Activated T-cell treated with anti-CD3 and anti-CD28 coated beads, Interleukin-2, amount 50 U/mL, for 4 hours (primary cell): Measurements from ENCODE around the gene NAV2. TPM values are rescaled to one million over a fixed set of nuclear protein-coding genes. Genes with fewer than 3 reads are reported as not detected.
"Not testable (repeated sequence)": the region's sequence is repeated elsewhere in the genome, so short reads cannot be mapped to it uniquely, and the experiment has no call there.

Source experiments
- ATAC-seq, 2 donors: fragments of 200-7000 bp; cut with Tn5 transposase; one replicate each; pipeline ENCODE4 v1.10.0; 2021
- DNase-seq: peaks from one replicate; pipeline ENCODE4 v3.0.0-alpha.2; 2020
- H3K27me3 Mint-ChIP-seq: one replicate; pipeline ENCODE4 v1.8.0; 2021; ENCODE audit warnings: low read depth, mixed read lengths
- H3K36me3 Mint-ChIP-seq: one replicate; pipeline ENCODE4 v1.8.0; 2022; ENCODE audit warnings: mixed read lengths; ENCODE audit not compliant: insufficient read depth
- H3K4me1 Mint-ChIP-seq: one replicate; pipeline ENCODE4 v1.8.0; 2021; ENCODE audit warnings: low read depth, mixed read lengths
- H3K4me3 Mint-ChIP-seq: one replicate; pipeline ENCODE4 v1.8.0; 2021; ENCODE audit warnings: mild to moderate bottlenecking, moderate library complexity, mixed read lengths
- H3K9me3 Mint-ChIP-seq: one replicate; pipeline ENCODE4 v1.8.0; 2021; ENCODE audit warnings: mixed read lengths
- total RNA-seq, 3 donors: library from RNA; stranded (reverse); gene quantifications; one replicate each; pipeline ENCODE4 v1.2.1, GENCODE V29; 2021

The NAV2 gene
- total RNA-seq, 3 donors from 2014 or later, result 0.08 to 0.60 (median 0.35) TPM

DNA sequence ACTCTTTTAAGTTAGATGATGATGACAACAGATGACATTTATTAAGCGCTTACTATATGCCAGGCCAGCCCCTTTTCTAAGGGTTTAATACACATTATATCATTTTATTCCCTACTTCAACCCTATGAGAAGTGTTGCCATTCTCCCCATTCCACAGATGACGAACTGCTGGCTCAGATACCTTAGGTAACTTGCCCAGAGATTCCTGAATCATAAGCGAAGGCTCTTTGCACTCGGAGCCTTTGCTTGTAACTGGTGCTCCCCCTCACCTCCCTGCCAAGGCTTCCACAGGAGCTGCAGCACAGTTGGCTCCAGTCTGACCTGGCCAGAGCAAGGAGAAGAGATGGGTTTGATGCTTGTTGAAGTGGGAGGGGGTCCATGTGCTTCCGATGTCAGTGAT is 404.7 kb downstream of the NAV2 start:
- Mint-ChIP-seq H3K4me1 (no peaks in the 10 kb centered on the region), H3K27me3 (peaks cover 9% of the 10 kb centered on the region), H3K9me3 (no peaks in the 10 kb centered on the region), H3K4me3 (no peak overlapping the region), H3K36me3 (no peaks in the 10 kb centered on the region)
- ATAC-seq (no peak), DNase-seq (no peak)

DNA sequence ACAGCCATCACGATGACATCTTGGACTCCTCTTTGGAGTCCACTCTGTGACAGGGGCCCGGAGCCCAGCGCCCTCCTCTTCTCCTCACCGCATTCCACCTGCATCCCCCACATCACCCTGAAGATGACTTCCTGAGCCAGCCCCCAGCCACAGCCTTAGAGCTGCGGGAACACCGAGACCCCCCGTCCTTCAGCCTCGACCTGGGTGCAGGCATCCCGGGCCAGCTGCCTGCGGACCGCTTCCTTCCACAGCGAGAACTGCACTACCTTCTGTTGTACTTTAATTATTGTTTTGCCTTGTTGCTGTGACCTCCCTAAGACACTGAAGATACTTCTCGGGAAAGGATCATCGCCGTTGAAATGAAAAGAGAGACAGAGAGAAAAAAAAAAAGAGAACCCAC is 405.6 kb downstream of the NAV2 start:
- H3K4me1 Mint-ChIP-seq, result no peaks in the 10 kb centered on the region
- no peak overlapping the region for H3K4me3 Mint-ChIP-seq
- no peaks in the 10 kb centered on the region for H3K9me3 Mint-ChIP-seq
- ATAC-seq, result no peak
- DNase-seq, result no peak
- no peaks in the 10 kb centered on the region for H3K36me3 Mint-ChIP-seq
- H3K27me3 Mint-ChIP-seq, result peaks cover 9% of the 10 kb centered on the region

DNA sequence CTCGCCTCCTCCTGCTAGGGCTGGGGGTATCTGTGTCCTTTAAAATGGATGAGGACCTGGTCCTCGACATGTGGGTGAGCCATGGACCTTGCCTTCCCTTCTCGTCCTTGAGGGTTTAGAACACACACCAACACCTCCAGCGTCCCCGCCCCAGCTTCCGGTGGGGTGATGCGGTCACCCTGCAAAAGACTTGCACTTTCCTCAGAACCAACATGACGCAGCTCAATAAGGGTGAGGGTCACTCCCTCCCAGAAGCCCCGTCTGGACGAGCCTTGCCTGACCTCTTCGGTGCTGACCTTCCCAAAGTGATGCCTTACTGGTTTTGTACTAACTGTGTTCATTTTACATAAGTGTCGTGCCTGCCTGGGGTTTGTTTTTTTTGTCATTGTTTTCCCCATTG is 406.7 kb downstream of the NAV2 start:
- DNase-seq, result no peak
- Mint-ChIP-seq H3K27me3 (peaks cover 9% of the 10 kb centered on the region), H3K9me3 (no peaks in the 10 kb centered on the region), H3K36me3 (no peaks in the 10 kb centered on the region), H3K4me3 (no peak overlapping the region), H3K4me1 (no peaks in the 10 kb centered on the region)
- no peak for ATAC-seq

DNA sequence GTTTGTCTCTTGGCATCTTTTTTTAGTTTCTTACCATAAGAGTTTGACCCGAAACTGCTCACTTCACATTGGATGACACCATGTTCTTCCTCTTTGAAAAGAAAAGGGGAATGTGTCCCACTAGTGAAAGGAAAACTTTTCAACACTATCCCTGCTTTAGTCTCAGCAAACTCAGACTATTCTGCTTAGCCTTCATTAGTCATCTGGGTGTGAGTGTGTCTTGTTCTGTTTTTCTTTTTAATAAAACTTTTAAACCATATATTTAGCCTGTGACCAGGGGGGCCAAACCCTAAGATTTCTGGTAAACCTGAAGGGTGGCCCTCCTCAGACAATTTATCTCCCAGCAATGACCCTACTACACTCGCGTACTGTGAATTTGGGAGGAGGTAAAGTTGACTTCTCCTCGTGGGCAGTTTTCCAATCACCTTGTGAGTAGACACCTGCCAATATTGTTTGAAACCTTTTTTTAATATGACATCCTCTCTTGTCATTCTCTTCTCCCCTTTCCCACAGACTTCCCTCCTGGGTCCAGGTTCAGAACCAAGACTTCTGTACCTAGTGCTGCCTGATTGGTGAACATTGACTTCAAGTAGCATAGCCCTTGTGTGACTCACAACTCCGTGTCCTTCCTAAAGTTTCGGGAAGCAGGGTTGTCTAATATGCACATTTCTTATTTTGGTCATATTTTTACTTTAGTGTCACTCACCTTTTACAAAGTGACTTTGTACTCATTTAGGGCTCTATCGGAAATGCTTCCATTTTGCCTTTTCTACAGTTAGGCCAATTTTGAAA is 407.7 kb downstream of the NAV2 start:
- DNase-seq (no peak), ATAC-seq (no peak)
- no peak overlapping the region for H3K4me3 Mint-ChIP-seq
- H3K4me1 Mint-ChIP-seq, result no peaks in the 10 kb centered on the region
- no peaks in the 10 kb centered on the region for H3K36me3 Mint-ChIP-seq
- peaks cover 9% of the 10 kb centered on the region for H3K27me3 Mint-ChIP-seq
- H3K9me3 Mint-ChIP-seq, result no peaks in the 10 kb centered on the region

DNA sequence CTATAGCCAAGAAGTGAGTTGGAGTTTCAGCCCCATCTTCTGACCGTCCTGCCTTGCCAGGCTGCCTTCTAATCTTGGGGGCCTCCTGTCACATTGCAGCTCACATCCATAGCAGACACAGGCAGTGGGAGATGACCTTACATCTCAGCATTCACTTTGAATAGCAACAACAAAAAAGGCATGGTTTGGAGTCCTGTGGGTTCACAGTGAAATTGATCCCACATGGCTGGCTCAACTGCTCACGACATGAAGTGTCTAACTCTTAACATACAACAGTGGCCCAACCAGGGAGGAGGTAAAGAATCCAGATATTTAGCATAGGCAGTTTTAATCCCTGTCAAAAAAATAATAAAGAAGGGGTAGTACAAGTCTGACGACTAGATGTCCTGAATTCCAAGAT is 409.5 kb downstream of the NAV2 start:
- H3K36me3 Mint-ChIP-seq, result no peaks in the 10 kb centered on the region
- peaks cover 9% of the 10 kb centered on the region for H3K27me3 Mint-ChIP-seq
- no peak for ATAC-seq
- DNase-seq, result no peak
- no peaks in the 10 kb centered on the region for H3K4me1 Mint-ChIP-seq
- H3K9me3 Mint-ChIP-seq, result no peaks in the 10 kb centered on the region
- H3K4me3 Mint-ChIP-seq, result no peak overlapping the region

DNA sequence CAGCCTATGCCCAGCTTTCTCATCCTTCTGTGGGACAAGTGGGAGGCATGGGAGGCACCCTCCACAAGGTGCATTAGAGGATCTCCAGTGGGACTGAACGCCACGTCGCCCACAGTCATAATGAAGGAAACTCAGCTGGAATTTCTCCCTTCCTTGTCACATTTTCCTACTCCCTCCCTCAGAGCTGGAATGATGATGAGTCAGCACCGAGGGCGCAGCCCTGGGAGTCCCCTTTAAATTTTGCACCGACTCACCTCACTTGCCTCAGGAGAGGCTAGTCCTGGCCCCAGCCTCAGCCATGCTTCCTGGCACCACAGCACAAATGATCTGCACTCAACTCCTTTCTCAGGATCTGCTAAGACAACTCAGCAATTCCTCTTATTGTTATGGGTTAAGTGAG is 413.3 kb downstream of the NAV2 start:
- ATAC-seq (no peak), DNase-seq (no peak)
- Mint-ChIP-seq H3K27me3 (peaks cover 4% of the 10 kb centered on the region), H3K4me1 (no peaks in the 10 kb centered on the region), H3K36me3 (no peaks in the 10 kb centered on the region), H3K4me3 (no peak overlapping the region), H3K9me3 (no peaks in the 10 kb centered on the region)

DNA sequence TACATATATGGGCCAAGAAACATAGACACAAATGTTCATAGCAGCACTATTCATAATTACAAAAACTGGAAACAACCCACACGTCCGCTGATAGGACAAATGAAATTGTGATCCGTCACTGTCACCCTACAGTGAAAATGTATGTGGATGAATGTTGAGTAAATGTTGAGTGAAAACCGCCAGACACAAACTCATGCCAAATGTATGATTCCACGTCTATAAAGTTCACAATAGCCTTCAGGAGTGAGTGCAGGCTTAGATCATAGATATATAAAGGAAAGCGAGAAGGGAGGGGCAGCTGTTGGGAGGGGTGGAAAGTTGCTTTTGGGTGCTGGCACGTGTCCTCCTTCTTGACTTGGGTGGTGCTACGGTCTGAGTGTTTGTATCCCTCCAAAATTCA is 414.1 kb downstream of the NAV2 start:
- Mint-ChIP-seq H3K36me3 (no peaks in the 10 kb centered on the region), H3K4me1 (peaks cover 3% of the 10 kb centered on the region), H3K4me3 (no peak overlapping the region), H3K9me3 (no peaks in the 10 kb centered on the region), H3K27me3 (peaks cover 4% of the 10 kb centered on the region)
- no peak for ATAC-seq
- no peak for DNase-seq

DNA sequence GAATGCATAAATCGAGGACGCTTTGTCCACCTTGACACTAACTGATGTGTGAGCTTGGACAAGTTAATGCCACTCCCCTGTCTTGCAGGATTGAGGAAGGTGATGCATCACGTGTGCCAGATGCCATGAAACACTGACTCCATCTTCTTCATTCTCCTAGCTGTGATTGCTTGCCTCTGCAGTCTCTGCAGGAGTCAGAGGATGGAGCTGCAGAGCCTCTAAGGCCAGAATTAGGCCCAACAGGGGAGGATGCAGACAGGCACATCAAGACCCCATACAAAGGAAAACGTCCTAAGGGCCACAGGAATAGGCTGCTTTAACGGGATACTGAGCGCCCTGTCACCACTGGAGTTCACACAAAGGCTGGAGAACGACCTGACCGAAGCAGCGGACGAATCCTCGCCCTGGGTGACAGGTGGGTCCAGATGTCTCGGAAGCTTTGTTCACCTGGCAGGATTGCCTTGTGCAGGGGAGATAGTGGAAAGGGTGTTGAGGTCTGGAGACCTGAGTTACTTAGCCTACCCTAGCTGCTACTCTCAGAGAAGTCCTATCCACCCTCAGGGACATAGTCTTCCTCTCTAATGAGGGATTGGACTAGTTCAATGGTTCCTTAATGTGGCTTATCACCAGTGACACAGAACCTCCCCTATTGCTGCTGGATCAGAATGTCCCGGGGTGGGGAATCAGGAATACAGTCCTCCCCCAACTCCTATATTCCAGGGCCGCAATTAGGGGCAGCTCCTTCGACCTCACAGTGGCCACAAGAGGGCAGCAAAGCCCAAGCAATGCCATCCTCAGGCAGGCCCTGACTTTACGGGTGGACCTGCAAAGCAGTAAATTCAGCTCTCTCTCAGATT is 415.3 kb downstream of the NAV2 start:
- DNase-seq (peak; percentile 74), ATAC-seq (peak; percentile 73 to 80)
- Mint-ChIP-seq H3K36me3 (no peaks in the 10 kb centered on the region), H3K4me1 (peaks cover 10% of the 10 kb centered on the region), H3K27me3 (peaks cover 14% of the 10 kb centered on the region), H3K9me3 (no peaks in the 10 kb centered on the region), H3K4me3 (no peak overlapping the region)

DNA sequence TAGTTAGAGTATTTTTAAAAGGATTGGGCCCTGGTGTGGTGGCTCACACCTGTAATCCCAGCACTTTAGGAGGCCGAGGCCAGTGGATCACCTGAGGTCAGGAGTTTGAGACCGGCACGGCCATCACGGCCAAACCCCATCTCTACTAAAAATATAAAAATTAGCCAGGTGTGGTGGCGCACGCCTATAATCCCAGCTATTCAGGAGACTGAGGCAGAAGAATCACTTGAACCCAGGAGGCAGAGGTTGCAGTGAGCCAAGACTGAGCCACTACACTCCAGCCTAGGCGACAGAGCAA is 415.8 kb downstream of the NAV2 start:
- H3K9me3 Mint-ChIP-seq, DNase-seq, ATAC-seq, H3K36me3 Mint-ChIP-seq, H3K4me3 Mint-ChIP-seq: not testable (repeated sequence)
- Mint-ChIP-seq H3K4me1 (peaks cover 10% of the 10 kb centered on the region), H3K27me3 (peaks cover 15% of the 10 kb centered on the region)

DNA sequence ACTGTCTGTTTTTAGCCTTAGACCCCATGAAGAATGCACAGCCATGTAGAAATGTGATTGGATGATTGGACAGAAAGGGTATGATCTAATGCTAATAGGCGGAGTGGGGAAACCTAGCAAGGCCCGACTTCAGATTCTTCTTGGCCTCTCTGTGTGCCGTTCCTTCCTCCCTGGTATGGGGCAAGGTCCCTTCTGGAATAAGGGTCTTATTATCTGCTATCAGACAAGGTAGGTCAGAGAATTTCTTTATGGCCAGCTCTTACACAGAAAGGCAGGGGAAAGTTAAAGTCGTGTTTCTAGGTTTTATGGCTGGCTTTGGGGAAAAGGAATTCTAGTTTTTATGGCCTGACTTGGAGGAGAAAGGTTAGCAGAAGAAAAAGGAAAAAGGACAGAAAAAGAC is 417.0 kb downstream of the NAV2 start:
- no peak for DNase-seq
- Mint-ChIP-seq H3K27me3 (peaks cover 25% of the 10 kb centered on the region), H3K4me1 (peaks cover 10% of the 10 kb centered on the region), H3K9me3 (no peaks in the 10 kb centered on the region), H3K4me3 (no peak overlapping the region), H3K36me3 (no peaks in the 10 kb centered on the region)
- ATAC-seq, result no peak

DNA sequence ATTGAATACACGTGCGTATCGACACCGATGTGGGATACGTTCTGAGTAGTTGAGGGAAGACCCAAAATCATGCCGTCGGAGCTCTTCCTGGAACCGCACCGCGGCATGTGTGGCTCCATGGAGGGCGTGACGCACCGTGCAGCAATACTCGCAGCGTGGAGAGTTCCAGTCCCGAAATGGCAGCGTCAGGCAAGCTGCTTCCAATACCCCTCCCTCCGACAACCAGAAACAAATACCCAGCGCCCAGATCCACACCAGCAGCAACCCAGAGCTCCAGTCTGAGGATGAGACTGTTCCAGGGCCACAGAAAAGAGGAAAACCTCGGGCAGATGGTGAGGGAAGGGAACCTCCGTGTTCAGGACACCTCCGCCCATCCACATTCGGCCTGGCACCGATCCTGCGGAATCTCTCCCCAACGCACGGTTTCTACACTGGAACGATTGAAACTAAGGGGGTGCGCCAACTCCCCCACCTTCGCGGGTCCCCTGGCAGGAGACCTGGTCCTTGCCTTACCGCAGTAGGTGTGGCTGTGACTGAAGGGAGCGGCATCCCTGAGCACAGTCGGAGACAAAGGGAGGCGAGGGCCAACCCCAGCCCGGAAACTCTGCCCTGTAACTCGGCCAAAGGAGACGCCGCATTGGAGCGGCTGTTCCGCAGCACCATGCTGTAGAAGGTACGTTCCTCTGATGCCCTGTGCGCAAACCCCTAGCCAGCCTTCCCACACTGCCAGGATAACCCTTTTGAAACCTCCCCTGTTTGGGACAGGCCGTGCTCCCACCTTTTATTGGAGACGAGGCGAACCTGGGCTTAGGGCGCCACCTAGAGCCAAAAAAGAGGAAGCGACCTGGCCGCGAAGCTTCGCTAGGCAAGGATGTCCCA is 419.4 kb downstream of the NAV2 start:
- H3K36me3 Mint-ChIP-seq, result no peaks in the 10 kb centered on the region
- H3K4me1 Mint-ChIP-seq, result peaks cover 10% of the 10 kb centered on the region
- H3K9me3 Mint-ChIP-seq, result no peaks in the 10 kb centered on the region
- ATAC-seq (peak; percentile 57), DNase-seq (peak; percentile 32)
- peak overlapping the region; percentile 70 for H3K4me3 Mint-ChIP-seq
- peaks cover 29% of the 10 kb centered on the region for H3K27me3 Mint-ChIP-seq

DNA sequence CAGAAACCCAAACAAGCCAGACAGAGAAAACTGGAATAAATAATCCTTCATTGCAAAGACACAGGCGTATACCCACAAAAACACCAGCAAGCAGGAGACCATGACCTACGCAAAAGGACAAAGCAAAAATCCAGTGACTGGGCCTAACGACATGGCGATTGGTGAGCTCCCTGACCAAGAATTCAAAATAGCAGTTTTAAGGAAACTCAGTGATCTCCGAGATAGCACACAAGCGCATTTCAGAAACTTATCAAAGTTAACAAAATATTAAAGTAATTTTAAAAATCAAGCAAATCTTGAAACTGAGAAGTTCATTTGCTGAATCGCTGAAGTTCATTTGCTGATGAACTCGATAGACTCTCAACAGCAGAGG is 420.0 kb downstream of the NAV2 start:
- Mint-ChIP-seq H3K4me1 (peaks cover 10% of the 10 kb centered on the region), H3K4me3 (peak overlapping the region; percentile 70), H3K27me3 (peaks cover 29% of the 10 kb centered on the region), H3K9me3 (no peaks in the 10 kb centered on the region), H3K36me3 (no peaks in the 10 kb centered on the region)
- DNase-seq, result no peak
- ATAC-seq, result no peak

DNA sequence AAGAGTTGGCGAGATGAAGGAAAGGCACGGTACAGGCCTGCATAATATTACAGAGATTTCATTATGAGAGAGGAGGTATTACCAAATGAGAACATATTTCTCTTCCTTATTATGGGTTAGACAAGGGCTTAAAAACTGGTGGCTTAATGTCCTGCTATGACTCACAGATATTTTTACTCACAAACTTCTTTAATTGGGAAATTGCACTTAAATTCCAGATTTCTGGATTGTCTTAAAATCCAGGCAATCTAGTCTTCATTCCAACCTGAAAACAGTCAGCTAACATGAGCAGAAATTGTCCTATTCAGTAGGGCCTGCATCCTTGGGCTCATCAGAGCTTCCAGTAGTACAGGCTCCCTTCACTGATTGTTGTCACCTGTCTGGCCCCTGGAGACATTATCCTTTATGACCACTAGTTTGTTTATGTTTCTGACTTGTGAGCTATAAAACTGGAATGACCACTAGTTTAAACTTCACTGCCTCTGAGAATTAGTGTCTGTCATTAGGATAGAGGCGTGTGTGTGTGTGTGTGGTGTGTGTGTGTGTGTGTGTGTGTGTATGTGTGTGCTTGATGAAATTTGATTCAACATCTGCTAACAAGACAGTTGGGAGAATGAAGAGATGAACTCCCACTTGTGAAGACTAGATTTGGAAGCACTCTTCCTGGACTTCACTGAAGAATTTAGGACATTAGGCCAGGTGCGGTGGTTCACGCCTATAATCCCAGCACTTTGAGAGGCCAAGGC is 422.5 kb downstream of the NAV2 start:
- H3K9me3 Mint-ChIP-seq, result no peaks in the 10 kb centered on the region
- no peaks in the 10 kb centered on the region for H3K36me3 Mint-ChIP-seq
- no peak overlapping the region for H3K4me3 Mint-ChIP-seq
- H3K27me3 Mint-ChIP-seq, result peaks cover 42% of the 10 kb centered on the region
- DNase-seq (no peak), ATAC-seq (no peak)
- H3K4me1 Mint-ChIP-seq, result peaks cover 10% of the 10 kb centered on the region

DNA sequence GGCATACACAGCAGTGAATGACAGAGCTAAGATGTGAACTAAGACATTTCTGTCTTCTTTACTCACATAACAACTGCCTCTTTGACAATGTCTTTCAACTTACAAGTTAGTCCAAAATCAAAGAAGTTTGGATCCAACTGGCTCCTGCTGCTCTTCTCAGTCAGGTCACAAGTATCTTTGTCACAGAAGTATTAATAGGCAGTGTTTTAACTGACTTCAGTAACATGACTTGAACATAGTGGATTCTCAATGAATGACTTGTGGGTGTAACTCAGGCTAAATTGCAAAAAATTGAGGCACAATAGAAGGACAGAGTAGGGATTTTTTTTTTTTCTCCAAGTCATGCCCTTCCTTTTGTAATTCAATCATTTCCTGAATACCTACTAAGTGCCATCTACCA is 425.0 kb downstream of the NAV2 start:
- Mint-ChIP-seq H3K36me3 (no peaks in the 10 kb centered on the region), H3K4me3 (no peak overlapping the region), H3K9me3 (no peaks in the 10 kb centered on the region), H3K4me1 (no peaks in the 10 kb centered on the region), H3K27me3 (peaks cover 40% of the 10 kb centered on the region)
- ATAC-seq, result no peak
- DNase-seq, result no peak
